ENCODE measurements around the gene PRPF31. TPM values are rescaled to one million over a fixed set of nuclear protein-coding genes. Genes with fewer than 3 reads are reported as not detected.
A peak's percentile ranks its signal among the peaks of the same experiment; 100 is the strongest.

PRPF31 gene
- total and polyA plus RNA-seq, 9 of the 15 experiments (the other 6 are each of a cell fraction or from before 2014, with no cell fraction given), result 5.8 to 92.2 (median 69.2) TPM

DNA sequence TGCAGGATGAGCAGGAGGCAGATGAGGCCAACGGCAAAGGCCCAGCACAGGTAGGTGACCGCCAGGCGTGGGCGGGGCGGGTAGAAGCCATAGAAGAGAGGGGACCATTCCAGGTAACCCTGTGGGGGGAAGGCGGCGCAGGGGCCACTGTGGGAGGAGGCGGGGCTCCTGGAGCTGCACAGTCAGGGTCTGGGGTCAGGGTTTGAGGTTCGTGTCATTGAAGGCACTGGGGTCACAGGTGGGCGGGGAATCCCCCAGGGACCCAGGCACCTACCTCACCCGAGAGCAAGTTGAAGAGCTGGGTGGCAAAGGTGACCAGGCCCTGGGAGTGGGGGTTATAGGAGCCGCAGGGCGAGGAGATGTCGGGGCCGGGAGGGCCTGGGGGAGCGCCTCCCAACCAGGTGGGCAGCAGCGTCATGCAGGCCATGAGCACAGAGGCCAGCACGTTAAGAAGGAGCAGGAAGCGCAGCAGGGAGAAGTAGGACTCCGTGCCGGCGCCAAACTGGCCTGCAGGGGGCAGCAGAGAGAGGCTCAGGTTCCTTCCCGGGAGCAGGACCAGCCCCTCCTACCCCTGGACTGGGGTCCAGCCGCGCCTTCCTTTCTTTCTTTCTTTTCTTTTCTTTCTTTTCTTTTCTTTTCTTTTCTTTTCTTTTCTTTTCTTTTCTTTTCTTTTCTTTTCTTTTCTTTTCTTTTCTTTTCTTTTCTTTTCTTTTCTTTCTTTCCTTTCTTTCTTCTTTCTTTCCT is 52.8 kb downstream of the PRPF31 start (continued):
- TF ChIP-seq, protein P1, sequence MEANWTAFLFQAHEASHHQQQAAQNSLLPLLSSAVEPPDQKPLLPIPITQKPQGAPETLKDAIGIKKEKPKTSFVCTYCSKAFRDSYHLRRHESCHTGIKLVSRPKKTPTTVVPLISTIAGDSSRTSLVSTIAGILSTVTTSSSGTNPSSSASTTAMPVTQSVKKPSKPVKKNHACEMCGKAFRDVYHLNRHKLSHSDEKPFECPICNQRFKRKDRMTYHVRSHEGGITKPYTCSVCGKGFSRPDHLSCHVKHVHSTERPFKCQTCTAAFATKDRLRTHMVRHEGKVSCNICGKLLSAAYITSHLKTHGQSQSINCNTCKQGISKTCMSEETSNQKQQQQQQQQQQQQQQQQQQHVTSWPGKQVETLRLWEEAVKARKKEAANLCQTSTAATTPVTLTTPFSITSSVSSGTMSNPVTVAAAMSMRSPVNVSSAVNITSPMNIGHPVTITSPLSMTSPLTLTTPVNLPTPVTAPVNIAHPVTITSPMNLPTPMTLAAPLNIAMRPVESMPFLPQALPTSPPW (CRISPR knock-in tag; IDR thresholded peaks at IDR 0.05), result peak; percentile 32; the same call in 1 of the 2 replicates
- TF ChIP-seq RCOR1 (IDR thresholded peaks at IDR 0.05; ENCODE audit: borderline replicate concordance in 1 of 2, low read depth in 2 of 2, low read length in 2 of 2), result peak in 1 of 2 experiments; percentile 22; a peak in 1 of 4 replicates
- TF ChIP-seq KLF16 (IDR thresholded peaks at IDR 0.05), result peak; percentile 47
- TF ChIP-seq GABPB1 (CRISPR knock-in tag; IDR thresholded peaks at IDR 0.05), result peak; percentile 31; the same call in 1 of the 2 replicates
- TF ChIP-seq RBM39 (optimal IDR thresholded peaks at IDR 0.05; ENCODE audit: low read depth, low read length), result peak; percentile 93
- TF ChIP-seq ETV5 (CRISPR knock-in tag; IDR thresholded peaks at IDR 0.05; ENCODE audit: low read depth), result no peak
- peak; percentile 59 for TF ChIP-seq CREM (IDR thresholded peaks at IDR 0.05; ENCODE audit: low read depth)
- no peak for TF ChIP-seq LARP7 (IDR thresholded peaks at IDR 0.05)
- no peak for TF ChIP-seq HNRNPLL (IDR thresholded peaks at IDR 0.05; ENCODE audit: low read depth, low read length, poor library complexity, severe bottlenecking)
- TF ChIP-seq, protein P2, sequence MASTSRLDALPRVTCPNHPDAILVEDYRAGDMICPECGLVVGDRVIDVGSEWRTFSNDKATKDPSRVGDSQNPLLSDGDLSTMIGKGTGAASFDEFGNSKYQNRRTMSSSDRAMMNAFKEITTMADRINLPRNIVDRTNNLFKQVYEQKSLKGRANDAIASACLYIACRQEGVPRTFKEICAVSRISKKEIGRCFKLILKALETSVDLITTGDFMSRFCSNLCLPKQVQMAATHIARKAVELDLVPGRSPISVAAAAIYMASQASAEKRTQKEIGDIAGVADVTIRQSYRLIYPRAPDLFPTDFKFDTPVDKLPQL (IDR thresholded peaks at IDR 0.05; ENCODE audit: extremely low read depth, insufficient read length), result no peak
- 0 out of 2 replicates have a peak, but pooled peaks have one; percentile 25 for TF ChIP-seq CHD2 (IDR thresholded peaks at IDR 0.05; ENCODE audit: low read depth, low read length)
- TF ChIP-seq ELF4 (CRISPR knock-in tag; IDR thresholded peaks at IDR 0.05), result no peak
- TF ChIP-seq, protein P3, sequence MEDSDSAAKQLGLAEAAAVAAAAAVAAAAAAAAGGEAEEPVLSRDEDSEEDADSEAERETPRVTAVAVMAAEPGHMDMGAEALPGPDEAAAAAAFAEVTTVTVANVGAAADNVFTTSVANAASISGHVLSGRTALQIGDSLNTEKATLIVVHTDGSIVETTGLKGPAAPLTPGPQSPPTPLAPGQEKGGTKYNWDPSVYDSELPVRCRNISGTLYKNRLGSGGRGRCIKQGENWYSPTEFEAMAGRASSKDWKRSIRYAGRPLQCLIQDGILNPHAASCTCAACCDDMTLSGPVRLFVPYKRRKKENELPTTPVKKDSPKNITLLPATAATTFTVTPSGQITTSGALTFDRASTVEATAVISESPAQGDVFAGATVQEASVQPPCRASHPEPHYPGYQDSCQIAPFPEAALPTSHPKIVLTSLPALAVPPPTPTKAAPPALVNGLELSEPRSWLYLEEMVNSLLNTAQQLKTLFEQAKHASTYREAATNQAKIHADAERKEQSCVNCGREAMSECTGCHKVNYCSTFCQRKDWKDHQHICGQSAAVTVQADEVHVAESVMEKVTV (CRISPR knock-in tag; IDR thresholded peaks at IDR 0.05), result 0 out of 2 replicates have a peak, but pooled peaks have one; percentile 19
- peak; percentile 43; the same call in 1 of the 2 replicates for TF ChIP-seq POLR2G (IDR thresholded peaks at IDR 0.05; ENCODE audit: low read depth, low read length)
- peak; percentile 81 for TF ChIP-seq ZNF12 (CRISPR knock-in tag; IDR thresholded peaks at IDR 0.05)
- no peak for TF ChIP-seq BRD4 (IDR thresholded peaks at IDR 0.05)
- TF ChIP-seq, protein P4, sequence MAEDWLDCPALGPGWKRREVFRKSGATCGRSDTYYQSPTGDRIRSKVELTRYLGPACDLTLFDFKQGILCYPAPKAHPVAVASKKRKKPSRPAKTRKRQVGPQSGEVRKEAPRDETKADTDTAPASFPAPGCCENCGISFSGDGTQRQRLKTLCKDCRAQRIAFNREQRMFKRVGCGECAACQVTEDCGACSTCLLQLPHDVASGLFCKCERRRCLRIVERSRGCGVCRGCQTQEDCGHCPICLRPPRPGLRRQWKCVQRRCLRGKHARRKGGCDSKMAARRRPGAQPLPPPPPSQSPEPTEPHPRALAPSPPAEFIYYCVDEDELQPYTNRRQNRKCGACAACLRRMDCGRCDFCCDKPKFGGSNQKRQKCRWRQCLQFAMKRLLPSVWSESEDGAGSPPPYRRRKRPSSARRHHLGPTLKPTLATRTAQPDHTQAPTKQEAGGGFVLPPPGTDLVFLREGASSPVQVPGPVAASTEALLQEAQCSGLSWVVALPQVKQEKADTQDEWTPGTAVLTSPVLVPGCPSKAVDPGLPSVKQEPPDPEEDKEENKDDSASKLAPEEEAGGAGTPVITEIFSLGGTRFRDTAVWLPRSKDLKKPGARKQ (CRISPR knock-in tag; IDR thresholded peaks at IDR 0.05), result no peak
- no peak for TF ChIP-seq MAFF (IDR thresholded peaks at IDR 0.05; ENCODE audit: low read length)
- TF ChIP-seq, protein P5, sequence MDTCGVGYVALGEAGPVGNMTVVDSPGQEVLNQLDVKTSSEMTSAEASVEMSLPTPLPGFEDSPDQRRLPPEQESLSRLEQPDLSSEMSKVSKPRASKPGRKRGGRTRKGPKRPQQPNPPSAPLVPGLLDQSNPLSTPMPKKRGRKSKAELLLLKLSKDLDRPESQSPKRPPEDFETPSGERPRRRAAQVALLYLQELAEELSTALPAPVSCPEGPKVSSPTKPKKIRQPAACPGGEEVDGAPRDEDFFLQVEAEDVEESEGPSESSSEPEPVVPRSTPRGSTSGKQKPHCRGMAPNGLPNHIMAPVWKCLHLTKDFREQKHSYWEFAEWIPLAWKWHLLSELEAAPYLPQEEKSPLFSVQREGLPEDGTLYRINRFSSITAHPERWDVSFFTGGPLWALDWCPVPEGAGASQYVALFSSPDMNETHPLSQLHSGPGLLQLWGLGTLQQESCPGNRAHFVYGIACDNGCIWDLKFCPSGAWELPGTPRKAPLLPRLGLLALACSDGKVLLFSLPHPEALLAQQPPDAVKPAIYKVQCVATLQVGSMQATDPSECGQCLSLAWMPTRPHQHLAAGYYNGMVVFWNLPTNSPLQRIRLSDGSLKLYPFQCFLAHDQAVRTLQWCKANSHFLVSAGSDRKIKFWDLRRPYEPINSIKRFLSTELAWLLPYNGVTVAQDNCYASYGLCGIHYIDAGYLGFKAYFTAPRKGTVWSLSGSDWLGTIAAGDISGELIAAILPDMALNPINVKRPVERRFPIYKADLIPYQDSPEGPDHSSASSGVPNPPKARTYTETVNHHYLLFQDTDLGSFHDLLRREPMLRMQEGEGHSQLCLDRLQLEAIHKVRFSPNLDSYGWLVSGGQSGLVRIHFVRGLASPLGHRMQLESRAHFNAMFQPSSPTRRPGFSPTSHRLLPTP (IDR thresholded peaks at IDR 0.05; ENCODE audit: borderline replicate concordance, extremely low read depth, insufficient read length), result no peak
- peak; percentile 56 for TF ChIP-seq EGR1 (conservative IDR thresholded peaks at IDR 0.05)
